Measurements from ENCODE around the gene RAB4B.
"Not testable (repeated sequence)": the region's sequence is repeated elsewhere in the genome, so short reads cannot be mapped to it uniquely, and the experiment has no call there.

Gene RAB4B
- 0.17 to 2.0 (median 1.0) reads per million in 18 experiments for total RNA-seq

GRCh38 chr19:40777937-40778705 lies at the start of gene RAB4B:
Gene RAB4B, plus strand, starts transcription at chr19:40778247. Its CDS starts 129 bp downstream, at chr19:40778376.
- DNase-seq = peak; percentile 100

- DNase-seq = not testable (repeated sequence)
Measured at GRCh38 chr19:40730065-40730464, 48.0 kb upstream of the RAB4B start.

GRCh38 chr19:40732304-40732703 lies 45.7 kb upstream of the RAB4B start:
- DNase-seq = not testable (repeated sequence)

GRCh38 chr19:40733149-40733548 lies 44.9 kb upstream of the RAB4B start:
- DNase-seq = no peak

- DNase-seq = no peak
Measured at GRCh38 chr19:40735013-40735771, 42.9 kb upstream of the RAB4B start.

- DNase-seq = no peak
Measured at GRCh38 chr19:40736661-40737060, 41.4 kb upstream of the RAB4B start.

- no peak for DNase-seq
Measured at GRCh38 chr19:40737102-40737644, 40.9 kb upstream of the RAB4B start.

GRCh38 chr19:40739030-40739839 lies 38.8 kb upstream of the RAB4B start:
- DNase-seq = no peak

- no peak for DNase-seq
Measured at GRCh38 chr19:40739871-40740703, 38.0 kb upstream of the RAB4B start.

GRCh38 chr19:40740747-40741146 lies 37.3 kb upstream of the RAB4B start:
- no peak for DNase-seq

- DNase-seq = peak; percentile 36 to 69
Measured at GRCh38 chr19:40741527-40742390, 36.3 kb upstream of the RAB4B start.

- no peak for DNase-seq
Measured at GRCh38 chr19:40742477-40742876, 35.6 kb upstream of the RAB4B start.

- DNase-seq = peak in 1 of 2 donors; percentile 60
Measured at GRCh38 chr19:40742886-40743285, 35.2 kb upstream of the RAB4B start.

GRCh38 chr19:40743926-40744325 lies 34.1 kb upstream of the RAB4B start:
- no peak for DNase-seq

- DNase-seq = no peak
Measured at GRCh38 chr19:40744554-40745401, 33.3 kb upstream of the RAB4B start.

GRCh38 chr19:40745402-40745780 lies 32.7 kb upstream of the RAB4B start:
- DNase-seq = no peak

GRCh38 chr19:40747536-40747935 lies 30.5 kb upstream of the RAB4B start:
- no peak for DNase-seq

GRCh38 chr19:40750058-40750873 lies 27.8 kb upstream of the RAB4B start, which contains the start of gene ACTMAP:
Gene ACTMAP, minus strand, starts transcription at chr19:40750477. Its CDS starts 674 bp downstream, at chr19:40749803.
- DNase-seq = peak; percentile 100
